ENCODE results near the gene PLA2G2C.

Gene PLA2G2C

DNA sequence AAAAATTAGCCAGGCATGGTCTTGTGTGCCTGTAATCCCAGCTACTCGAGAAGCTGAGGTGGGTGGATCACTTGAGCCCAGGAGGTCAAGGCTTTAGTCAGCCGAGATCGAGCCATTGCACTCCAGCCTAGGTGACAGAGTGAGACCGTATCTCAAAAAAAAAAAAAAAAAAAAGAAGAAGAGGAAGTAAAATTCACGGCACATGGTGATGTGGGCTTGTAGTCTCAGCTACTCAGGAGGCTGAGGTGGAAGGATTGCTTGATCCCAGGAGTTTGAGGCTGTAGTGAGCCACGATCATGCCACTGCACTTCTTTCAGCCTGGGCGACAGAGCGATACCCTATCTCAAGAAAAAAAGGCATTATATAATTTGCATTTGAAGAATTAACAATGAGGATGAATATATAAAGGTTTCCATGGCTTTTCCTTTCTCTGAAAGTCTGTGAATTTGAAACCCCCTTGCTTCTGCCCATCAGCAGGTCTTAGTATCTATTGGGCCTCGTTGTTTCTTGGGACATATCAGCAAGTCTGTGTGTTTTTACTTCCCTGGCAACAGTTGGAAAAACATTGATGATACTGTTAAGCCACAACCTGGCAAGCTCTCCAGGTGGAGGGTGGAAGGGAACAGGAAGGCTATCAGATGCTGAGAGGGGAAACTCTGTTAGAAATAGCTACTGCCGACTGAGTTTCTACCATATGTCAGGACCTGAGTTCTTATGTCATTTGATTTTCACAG, 62.4 kb downstream of the PLA2G2C start:
- no peak overlapping the region for H3K9ac ChIP-seq (ENCODE audit: low read depth in 1 of 2, low read length in 2 of 2)
- no peaks in the 10 kb centered on the region for H3K9me3 ChIP-seq (ENCODE audit: control insufficient read depth in 1 of 2, low read length in 2 of 2)
- H3K36me3 ChIP-seq (ENCODE audit: control insufficient read depth in 1 of 2, insufficient read depth in 2 of 2, low read length in 2 of 2): no peaks in the 10 kb centered on the region
- H3K27ac ChIP-seq (ENCODE audit: low read depth, low read length): no peak overlapping the region
- no peak overlapping the region for H3K4me3 ChIP-seq (ENCODE audit: low read depth in 1 of 2, low read length in 2 of 2)
- H3K4me1 ChIP-seq (ENCODE audit: control insufficient read depth in 1 of 2, insufficient read depth in 2 of 2, low read length in 2 of 2): peaks cover 0 to 10% of the 10 kb centered on the region in 2 donors
- H3K27me3 ChIP-seq (ENCODE audit: control insufficient read depth in 1 of 2, insufficient read depth in 2 of 2, low read length in 2 of 2): peaks cover 0 to 4% of the 10 kb centered on the region in 2 donors

DNA sequence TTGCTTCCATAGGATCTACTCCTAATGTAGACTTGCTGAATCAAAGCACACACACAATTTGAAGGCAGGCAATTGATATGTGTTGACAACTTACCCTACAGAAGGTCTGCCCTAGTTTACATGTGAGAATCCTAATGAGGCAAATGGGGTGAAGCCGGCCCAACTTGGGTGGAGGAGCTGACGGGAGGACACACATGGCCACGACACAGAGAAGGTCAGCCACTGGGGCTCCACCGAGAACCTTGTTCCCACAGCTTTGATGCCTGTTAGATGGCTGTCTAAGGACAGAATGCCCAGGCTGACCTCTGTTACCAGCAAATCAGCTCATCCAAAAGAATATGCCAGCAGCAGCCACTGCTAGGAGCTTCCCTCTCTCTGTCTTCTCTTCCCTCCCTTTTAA, 65.5 kb downstream of the PLA2G2C start:
- H3K27me3 ChIP-seq (ENCODE audit: control insufficient read depth in 1 of 2, insufficient read depth in 2 of 2, low read length in 2 of 2): peaks cover 0 to 4% of the 10 kb centered on the region in 2 donors
- H3K4me3 ChIP-seq (ENCODE audit: low read depth in 1 of 2, low read length in 2 of 2): no peak overlapping the region
- H3K9ac ChIP-seq (ENCODE audit: low read depth in 1 of 2, low read length in 2 of 2): no peak overlapping the region
- H3K27ac ChIP-seq (ENCODE audit: low read depth, low read length): no peak overlapping the region
- no peaks in the 10 kb centered on the region for H3K9me3 ChIP-seq (ENCODE audit: control insufficient read depth in 1 of 2, low read length in 2 of 2)
- H3K4me1 ChIP-seq (ENCODE audit: control insufficient read depth in 1 of 2, insufficient read depth in 2 of 2, low read length in 2 of 2): peaks cover 0 to 10% of the 10 kb centered on the region in 2 donors
- H3K36me3 ChIP-seq (ENCODE audit: control insufficient read depth in 1 of 2, insufficient read depth in 2 of 2, low read length in 2 of 2): no peaks in the 10 kb centered on the region

DNA sequence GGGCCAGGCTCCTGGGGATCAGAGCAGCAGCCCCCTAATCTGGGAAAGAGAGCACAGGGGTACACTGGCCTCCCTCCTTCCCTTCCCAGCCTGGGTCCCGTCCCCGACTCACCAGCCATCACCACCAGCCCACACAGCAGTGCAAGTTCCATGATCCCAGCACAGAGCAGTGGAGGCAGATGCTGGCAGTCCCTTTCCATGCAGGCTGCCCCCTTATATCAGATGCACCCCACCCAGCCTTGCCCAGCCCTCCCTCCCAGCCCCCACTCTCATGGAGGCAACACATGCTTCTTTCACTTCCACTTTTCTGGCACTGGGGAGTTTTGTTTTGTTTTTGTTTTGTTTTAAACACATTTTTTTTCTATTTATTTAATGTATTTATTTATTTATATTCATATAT, 67.0 kb downstream of the PLA2G2C start, which contains the start of gene PLA2G2D:
Gene PLA2G2D, minus strand, starts transcription at position 190 of the 400 bp plus-strand sequence. Its CDS starts 38 bp downstream, at position 152.
- no peak within 1 kb of the TSS for H3K27ac ChIP-seq (ENCODE audit: low read depth, low read length)
- H3K4me1 ChIP-seq (ENCODE audit: control insufficient read depth in 1 of 2, insufficient read depth in 2 of 2, low read length in 2 of 2): peaks cover 0 to 6% of the 10 kb centered on the region in 2 donors
- no peaks in the 10 kb centered on the region for H3K9me3 ChIP-seq (ENCODE audit: control insufficient read depth in 1 of 2, low read length in 2 of 2)
- no peak within 1 kb of the TSS for H3K9ac ChIP-seq (ENCODE audit: low read depth in 1 of 2, low read length in 2 of 2)
- H3K27me3 ChIP-seq (ENCODE audit: control insufficient read depth in 1 of 2, insufficient read depth in 2 of 2, low read length in 2 of 2): peaks cover 0 to 4% of the 10 kb centered on the region in 2 donors
- no peak within 1 kb of the TSS for H3K4me3 ChIP-seq (ENCODE audit: low read depth in 1 of 2, low read length in 2 of 2)
- H3K36me3 ChIP-seq (ENCODE audit: control insufficient read depth in 1 of 2, insufficient read depth in 2 of 2, low read length in 2 of 2): no peaks in the 10 kb centered on the region

GRCh38 chr1:20117236-20117635, 69.1 kb downstream of the PLA2G2C start:
- H3K27ac ChIP-seq (ENCODE audit: low read depth, low read length): no peak overlapping the region
- H3K4me1 ChIP-seq (ENCODE audit: control insufficient read depth in 1 of 2, insufficient read depth in 2 of 2, low read length in 2 of 2): peaks cover 0 to 3% of the 10 kb centered on the region in 2 donors
- H3K4me3 ChIP-seq (ENCODE audit: low read depth in 1 of 2, low read length in 2 of 2): no peak overlapping the region
- no peak overlapping the region for H3K9ac ChIP-seq (ENCODE audit: low read depth in 1 of 2, low read length in 2 of 2)
- peaks cover 0 to 4% of the 10 kb centered on the region in 2 donors for H3K27me3 ChIP-seq (ENCODE audit: control insufficient read depth in 1 of 2, insufficient read depth in 2 of 2, low read length in 2 of 2)
- no peaks in the 10 kb centered on the region for H3K9me3 ChIP-seq (ENCODE audit: control insufficient read depth in 1 of 2, low read length in 2 of 2)
- no peaks in the 10 kb centered on the region for H3K36me3 ChIP-seq (ENCODE audit: control insufficient read depth in 1 of 2, insufficient read depth in 2 of 2, low read length in 2 of 2)

- no peaks in the 10 kb centered on the region for H3K9me3 ChIP-seq (ENCODE audit: control insufficient read depth in 1 of 2, low read length in 2 of 2)
- H3K4me3 ChIP-seq (ENCODE audit: low read depth in 1 of 2, low read length in 2 of 2): no peak overlapping the region
- H3K27ac ChIP-seq (ENCODE audit: low read depth, low read length): no peak overlapping the region
- H3K4me1 ChIP-seq (ENCODE audit: control insufficient read depth in 1 of 2, insufficient read depth in 2 of 2, low read length in 2 of 2): peaks cover 0 to 3% of the 10 kb centered on the region in 2 donors
- H3K9ac ChIP-seq (ENCODE audit: low read depth in 1 of 2, low read length in 2 of 2): no peak overlapping the region
- H3K27me3 ChIP-seq (ENCODE audit: control insufficient read depth in 1 of 2, insufficient read depth in 2 of 2, low read length in 2 of 2): no peaks in the 10 kb centered on the region
- H3K36me3 ChIP-seq (ENCODE audit: control insufficient read depth in 1 of 2, insufficient read depth in 2 of 2, low read length in 2 of 2): no peaks in the 10 kb centered on the region
These were observed 70.4 kb downstream of the PLA2G2C start for GRCh38 chr1:20115916-20116315.

DNA sequence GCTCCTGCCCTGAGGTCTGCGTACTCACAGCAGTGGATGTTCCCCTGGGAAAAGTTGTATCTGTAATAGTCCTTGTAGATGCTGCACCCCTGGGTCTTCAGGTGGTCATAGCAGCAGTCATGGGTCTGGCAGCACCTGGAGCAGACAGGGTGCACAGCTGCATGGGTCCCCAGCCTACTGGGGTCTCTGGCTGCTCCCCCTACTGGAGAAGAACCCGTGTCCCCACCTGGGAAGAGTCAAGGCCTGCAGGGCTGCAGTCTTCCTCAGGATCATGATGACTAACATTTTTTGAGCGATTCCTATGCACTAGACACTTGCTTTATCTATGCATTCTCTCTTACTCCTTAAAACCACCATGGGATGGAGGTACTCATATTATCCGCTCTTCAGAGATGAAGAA, 70.8 kb downstream of the PLA2G2C start:
- no peak overlapping the region for H3K27ac ChIP-seq (ENCODE audit: low read depth, low read length)
- no peaks in the 10 kb centered on the region for H3K36me3 ChIP-seq (ENCODE audit: control insufficient read depth in 1 of 2, insufficient read depth in 2 of 2, low read length in 2 of 2)
- no peak overlapping the region for H3K4me3 ChIP-seq (ENCODE audit: low read depth in 1 of 2, low read length in 2 of 2)
- no peaks in the 10 kb centered on the region for H3K9me3 ChIP-seq (ENCODE audit: control insufficient read depth in 1 of 2, low read length in 2 of 2)
- H3K27me3 ChIP-seq (ENCODE audit: control insufficient read depth in 1 of 2, insufficient read depth in 2 of 2, low read length in 2 of 2): no peaks in the 10 kb centered on the region
- no peak overlapping the region for H3K9ac ChIP-seq (ENCODE audit: low read depth in 1 of 2, low read length in 2 of 2)
- H3K4me1 ChIP-seq (ENCODE audit: control insufficient read depth in 1 of 2, insufficient read depth in 2 of 2, low read length in 2 of 2): peaks cover 0 to 3% of the 10 kb centered on the region in 2 donors

DNA sequence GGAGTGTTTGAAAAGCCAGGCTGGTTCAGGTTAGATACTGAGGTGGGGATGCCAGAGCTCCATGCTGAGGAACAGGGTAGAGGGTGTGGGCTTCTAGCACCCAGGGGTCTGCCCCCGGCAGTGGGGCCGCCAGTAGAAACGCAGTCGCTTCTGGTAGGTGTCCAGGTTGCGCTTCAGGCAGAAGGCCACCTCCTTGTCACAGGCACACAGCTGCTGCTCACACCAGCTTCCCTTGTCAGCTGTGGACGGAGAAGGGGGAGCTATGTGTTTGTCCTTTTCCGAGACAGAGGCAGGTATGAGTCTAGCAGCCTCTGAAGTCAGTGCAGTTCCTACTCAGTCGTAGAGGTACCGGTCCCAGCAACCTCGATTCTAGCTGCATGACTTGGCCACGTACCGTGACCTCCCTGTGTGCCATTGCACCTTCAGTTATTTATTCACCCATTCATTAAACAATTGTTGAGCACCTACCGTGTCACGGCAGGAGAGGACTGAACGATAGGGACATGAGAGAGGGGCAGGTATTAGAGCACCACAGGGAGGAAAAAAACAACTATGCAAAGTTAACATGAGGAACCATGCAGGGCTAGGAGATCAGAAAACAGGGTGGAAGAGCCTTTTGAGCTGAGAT, 72.2 kb downstream of the PLA2G2C start:
- H3K27ac ChIP-seq (ENCODE audit: low read depth, low read length): no peak overlapping the region
- H3K27me3 ChIP-seq (ENCODE audit: control insufficient read depth in 1 of 2, insufficient read depth in 2 of 2, low read length in 2 of 2): no peaks in the 10 kb centered on the region
- no peak overlapping the region for H3K4me3 ChIP-seq (ENCODE audit: low read depth in 1 of 2, low read length in 2 of 2)
- H3K4me1 ChIP-seq (ENCODE audit: control insufficient read depth in 1 of 2, insufficient read depth in 2 of 2, low read length in 2 of 2): peaks cover 0 to 4% of the 10 kb centered on the region in 2 donors
- H3K9ac ChIP-seq (ENCODE audit: low read depth in 1 of 2, low read length in 2 of 2): no peak overlapping the region
- H3K9me3 ChIP-seq (ENCODE audit: control insufficient read depth in 1 of 2, low read length in 2 of 2): no peaks in the 10 kb centered on the region
- H3K36me3 ChIP-seq (ENCODE audit: control insufficient read depth in 1 of 2, insufficient read depth in 2 of 2, low read length in 2 of 2): no peaks in the 10 kb centered on the region
